LoVo (cell line): ENCODE measurements around the gene MRPS27.
"Not testable (repeated sequence)": the region's sequence is repeated elsewhere in the genome, so short reads cannot be mapped to it uniquely, and the experiment has no call there.

Source experiments
- DNase-seq: peaks from one replicate; pipeline ENCODE4 v3.0.0-alpha.2; 2016; ENCODE audit warnings: low spot score

MRPS27 gene

DNA sequence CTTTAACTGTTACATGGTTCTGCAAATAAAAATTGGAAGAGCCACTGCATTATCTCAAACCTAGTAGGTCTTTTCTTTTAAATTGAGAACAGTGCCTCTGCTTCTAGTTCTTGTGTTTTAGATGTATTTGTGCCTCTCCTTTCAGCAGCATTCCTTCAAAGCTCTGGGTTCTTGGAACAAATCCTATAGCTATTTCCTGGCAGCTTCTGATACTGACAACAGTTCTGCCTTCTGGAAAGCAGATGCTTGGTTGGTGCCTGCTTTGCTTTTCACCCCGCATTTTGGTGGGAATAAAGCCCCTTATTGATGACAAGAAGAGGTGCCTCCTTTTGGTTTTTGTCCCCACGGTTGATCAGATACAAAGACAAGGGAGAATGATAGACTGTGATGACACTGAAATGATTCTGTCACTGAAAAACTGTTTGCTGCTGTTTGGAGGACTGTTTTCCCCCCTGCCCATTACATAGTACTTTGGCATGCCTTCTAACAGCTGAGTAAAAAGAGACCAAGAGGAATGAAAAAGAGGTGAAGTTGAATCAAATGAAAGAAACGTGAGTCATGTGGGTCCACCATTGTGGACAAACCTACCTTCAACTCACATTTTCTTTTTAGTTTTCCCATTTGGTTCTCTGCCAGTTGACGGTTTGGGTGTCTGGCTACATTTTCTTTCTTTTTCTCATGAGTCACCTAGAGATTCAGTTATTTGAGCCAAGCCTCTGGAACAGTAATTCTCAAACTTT lies 5.7 kb upstream of the MRPS27 start:
- DNase-seq: no peak

DNA sequence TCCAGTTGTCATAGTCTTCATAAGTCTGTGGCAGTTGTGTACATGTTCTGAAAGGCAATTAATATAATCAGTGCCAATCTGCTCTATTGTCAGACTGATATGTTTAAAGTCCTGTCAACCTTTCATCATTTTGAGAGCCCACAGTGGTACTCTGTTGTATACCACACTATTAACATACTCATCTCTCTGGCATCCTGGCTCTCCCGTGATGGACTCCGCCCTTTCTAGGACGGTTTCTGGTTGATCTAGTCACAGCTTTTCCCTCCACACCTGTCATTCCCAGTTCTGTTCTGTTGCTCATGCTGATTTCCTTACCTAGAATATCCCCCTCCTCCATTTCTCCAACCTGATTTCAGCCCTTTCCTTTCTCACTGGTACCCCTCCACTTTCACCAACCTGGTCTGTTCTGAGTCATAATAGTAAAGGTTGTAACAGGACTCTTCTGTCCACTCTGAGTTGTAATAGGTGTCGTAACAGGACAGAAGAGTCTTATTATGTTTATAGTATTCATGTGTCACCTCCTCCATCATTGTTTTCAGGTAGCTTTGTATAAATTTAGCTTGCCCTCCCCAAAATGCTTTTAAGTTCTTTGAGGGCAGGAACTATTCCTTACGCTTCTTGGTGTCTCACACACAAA lies 4.3 kb upstream of the MRPS27 start:
- peak; percentile 65 for DNase-seq

DNA sequence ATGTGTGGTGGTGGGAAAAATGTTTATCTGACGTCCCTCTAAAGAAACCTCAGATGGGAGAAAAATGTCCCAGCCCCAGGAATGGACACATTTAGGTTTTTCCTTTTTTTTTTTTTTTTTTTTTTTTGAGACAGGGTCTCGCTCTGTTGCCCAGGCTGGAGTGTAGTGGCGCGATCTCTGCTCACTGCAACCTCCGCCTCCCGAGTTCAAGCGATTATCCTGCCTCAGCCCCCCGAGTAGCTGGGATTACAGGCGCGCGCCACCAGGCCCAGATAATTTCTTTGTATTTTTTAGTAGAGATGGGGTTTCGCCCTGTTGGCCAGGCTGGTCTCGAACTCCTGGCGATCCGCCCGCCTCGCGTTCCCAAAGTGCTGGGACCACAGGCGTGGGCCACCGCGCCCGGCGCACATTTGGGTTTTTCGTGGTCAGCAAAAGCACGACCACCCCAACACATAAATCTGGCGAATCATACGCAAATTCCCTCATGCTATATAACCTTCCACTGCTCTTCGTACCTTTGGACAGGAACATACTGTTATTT lies 535 bp downstream of the MRPS27 start:
- DNase-seq: not testable (repeated sequence)

DNA sequence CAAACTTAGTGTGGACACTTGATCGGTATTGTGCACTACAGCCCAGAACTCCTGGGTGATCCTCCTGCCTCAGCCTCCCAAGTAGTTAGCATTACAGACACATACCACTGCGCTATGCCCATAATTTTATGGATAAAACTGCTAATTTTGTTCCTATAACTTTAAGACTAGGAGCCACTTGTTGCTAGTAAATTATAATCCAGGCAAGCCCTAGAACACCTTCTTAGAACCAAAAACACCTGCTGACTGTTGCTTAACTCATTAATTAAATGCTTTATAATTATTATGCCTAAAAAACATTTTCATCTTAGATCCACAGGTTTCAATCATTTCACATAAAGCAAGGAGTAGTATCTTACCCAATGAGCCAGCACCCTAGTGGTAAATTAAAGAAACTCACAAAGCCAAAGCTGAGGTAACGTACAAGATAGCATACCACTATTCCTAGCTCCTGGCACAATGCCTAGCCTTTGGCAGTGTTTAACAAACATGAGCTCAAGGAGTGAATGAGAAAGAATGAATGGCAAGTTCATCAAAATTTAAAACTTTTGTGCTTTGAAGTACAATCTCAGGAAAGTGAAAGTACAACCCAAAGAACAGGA lies 5.4 kb downstream of the MRPS27 start:
- no peak for DNase-seq

DNA sequence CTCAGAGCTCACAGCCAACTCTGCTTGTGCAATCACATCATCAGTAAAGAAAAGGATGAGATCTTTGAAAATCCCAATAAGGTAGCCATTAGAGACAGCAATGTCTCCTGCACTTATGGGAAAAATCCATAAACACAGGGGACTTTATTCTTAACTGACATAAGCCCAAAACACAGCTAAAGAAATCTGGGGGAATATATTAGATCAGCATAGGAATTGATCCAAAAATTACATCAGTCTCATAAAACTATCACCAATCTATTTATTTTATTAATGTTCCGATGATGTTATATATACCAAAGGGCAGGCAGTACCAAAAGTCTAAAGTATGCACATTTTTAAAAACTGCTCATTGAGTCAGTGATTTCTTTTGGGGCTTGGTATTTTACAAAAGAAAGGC lies 6.9 kb downstream of the MRPS27 start:
- DNase-seq: no peak

DNA sequence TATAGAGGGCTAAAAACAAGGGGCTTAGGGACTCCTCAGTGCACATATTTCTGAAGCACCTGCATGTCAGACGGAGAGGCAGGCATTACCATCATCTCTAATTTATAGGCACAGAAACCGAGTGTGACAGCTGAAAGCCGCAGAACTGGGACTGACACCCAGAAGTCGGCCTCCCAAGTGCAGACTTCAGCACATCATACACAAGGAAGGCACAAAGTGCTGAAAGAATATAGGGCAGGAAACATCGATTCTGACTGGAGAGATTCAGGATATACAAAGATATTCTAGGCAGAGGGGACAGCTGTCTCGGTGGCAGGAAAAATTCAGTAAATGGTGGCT lies 11.2 kb downstream of the MRPS27 start:
- DNase-seq: no peak

DNA sequence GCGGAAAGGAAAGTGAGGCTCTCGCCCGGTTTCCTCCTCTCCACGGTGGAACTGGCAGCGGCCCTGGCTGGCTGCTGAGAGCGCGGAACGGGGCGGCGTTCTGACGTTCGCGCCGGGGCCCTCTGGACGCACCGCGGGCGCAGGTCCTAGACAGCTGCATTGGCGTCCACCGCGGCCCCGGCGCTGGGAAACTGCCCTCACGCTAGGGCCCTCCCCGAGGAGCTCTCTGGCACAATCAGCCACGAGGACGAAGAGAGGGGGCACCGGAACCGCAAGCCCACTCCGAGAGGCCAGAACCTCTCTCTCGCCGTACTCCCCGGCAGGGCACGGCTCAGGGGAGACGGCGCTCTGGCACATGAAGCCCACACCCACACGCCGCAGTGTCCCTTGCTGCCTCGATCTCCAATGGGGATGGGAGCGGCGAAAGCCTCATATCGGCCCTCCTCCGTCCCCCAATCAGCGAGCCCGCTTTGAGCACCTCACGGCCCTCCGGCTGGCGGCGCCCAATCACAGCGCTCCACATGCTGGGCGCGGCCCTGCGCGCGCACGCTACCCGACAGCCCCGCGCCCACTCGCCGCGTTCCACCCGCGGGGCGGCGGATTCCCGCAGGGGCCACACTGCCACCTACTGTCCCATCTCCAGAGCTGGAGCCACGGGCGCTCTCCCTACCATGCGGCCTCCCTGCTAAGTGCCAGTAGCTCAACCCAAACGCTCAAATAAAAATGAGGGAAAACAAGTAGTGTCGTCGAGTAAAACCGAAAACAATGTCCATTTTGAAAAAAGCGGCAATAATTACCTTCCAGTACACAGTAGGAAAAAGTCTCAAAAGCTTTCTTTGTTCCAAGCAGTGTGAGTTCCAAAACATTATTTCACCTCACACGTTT lies 11.8 kb downstream of the MRPS27 start:
- DNase-seq: peak; percentile 98

DNA sequence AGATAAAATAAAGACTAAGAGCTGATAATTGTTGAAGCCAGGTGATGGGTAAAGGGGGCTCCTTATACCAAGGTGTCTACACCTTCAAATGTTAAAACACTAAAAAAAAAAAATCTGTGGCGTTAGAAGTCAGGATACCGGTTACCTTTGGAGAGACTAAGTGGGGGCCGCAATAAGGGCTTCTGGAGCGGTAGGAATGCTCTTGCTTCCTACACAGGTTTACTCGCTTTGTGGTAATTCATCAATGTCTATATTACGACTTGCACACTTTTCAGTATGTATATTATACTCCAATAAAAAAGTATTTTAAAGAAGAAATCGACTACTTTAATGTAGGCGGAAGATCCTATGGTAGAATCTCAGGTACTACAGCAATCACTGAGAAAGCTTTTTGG lies 12.5 kb downstream of the MRPS27 start:
- no peak for DNase-seq

DNA sequence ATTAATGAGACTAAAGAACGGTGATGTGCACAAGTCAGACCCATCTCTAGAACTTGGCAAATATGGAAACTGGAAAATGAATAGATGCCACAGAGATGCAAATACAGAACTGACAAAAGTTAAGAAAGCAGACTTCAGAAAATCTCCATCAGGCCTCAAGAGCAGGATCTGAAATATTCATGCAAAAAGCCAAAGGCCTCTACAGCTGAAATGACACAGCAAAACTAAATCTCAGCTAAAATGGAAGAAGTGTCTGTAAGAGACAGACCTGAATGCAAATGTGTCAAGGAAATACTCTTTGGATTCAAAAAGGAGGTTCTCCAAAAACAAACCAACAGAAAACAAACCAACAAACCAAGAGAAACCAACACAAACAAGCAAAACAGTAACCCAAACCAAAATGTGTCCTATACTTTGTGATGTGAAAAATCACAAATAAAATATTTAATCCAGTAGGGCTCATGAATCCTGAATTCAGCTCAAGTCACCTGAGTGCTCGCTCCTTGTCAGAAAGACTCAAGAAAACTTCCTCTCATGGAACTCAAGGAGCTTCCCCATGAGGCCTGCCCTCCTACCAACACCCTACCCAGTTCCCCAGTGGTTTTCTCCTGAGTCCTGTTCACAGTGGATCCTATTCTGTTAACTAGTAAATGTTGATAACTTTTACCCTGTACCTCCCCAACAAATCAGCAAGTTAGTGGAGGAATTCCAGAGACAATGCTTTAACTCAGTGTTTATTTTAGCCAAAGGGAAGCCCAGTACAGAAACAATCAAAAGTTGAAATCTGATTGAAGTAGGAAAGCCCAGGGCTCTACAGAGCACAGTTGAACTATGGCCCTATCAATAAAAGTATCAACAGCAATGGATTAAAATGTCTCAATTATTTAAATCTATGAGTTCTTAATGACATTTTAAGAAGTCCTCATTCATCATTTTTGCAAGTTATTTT lies 14.6 kb downstream of the MRPS27 start:
- no peak for DNase-seq

DNA sequence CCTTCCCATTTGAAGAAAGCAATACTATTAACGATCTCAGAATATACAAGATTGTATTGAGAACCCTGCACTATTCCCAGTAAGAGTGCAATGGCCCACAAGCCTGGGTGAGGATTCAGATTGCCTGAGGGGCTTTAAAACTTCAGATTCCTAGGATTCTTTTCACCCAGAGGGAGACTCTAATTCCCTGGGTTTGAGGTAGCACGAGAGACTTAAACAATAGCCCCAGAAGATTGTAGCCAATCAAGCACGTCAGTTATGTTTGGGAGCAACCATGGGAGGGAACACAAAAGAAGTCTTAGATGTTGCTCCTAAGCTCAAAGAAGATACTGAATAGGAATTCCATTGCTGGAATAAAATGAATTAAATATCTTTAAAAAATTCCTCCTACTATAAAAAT lies 17.9 kb downstream of the MRPS27 start:
- no peak for DNase-seq

DNA sequence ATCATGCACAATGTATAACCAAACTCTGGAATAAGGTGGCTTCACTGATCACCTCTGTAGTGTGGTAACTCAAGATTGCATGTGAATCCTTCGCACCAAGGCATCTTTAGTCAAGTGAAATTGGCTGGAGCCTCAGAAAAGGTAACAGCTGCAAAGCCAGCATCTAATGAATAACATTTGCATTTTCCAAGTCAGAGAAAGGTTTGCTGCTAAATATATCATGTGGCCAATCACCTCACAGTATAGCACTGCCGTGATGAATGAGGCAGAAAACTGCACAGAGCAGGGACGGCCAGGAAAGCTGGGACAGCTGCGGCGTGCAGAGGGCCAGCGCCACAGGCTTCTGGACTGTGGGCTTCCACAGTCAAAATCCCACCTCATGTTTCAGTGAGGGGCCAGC lies 18.5 kb downstream of the MRPS27 start:
- no peak for DNase-seq

DNA sequence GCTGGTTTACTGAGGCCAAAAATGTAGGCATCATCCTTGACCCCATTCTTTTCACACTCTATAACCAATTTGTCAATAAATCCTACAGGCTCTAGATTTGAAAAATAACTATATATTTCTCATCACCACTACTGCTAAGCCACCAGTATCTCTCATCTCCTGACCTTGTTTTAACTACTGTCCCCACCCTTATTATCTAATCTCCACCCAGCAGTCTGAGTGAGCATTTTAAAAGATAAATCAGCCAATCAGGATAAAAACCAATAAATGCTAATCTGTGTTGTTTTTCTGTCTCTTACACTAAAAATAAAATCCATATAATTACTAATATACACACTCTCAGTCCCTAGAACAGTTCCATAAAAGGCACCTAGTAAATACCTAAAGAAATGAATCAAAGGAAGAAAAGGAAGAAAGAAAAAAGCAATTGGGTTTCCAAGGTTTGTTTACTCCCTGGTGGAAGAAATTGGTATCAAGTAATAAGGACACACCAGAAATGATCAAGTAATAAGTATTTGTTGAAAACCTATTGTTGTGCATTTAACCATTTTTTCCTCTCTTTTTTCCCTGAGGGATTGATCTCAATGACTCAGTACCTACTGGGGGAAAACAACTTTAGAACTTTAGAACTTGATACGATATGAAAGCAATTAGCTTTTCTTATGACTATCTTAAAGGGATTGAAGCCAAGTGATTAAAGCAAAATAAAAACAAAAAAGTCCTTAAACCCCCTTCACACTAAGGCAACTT lies 19.3 kb downstream of the MRPS27 start:
- DNase-seq: no peak

DNA sequence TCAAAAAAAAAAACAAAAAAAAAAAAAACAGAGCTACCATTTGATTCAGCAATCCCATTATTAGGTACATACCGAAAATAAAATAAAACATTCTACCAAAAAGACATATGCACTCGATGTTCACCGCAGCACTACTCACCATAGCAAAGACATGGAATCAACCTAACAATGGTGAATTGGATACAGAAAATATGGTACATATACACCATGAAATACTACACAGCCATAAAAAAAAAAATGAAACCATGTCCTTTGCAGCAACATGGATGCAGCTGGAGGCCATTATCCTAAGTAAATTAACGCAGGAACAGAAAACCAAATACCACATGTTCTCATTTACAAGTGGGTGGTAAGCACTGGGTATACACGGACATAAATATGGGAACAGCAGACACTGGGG lies 21.3 kb downstream of the MRPS27 start:
- DNase-seq: no peak

DNA sequence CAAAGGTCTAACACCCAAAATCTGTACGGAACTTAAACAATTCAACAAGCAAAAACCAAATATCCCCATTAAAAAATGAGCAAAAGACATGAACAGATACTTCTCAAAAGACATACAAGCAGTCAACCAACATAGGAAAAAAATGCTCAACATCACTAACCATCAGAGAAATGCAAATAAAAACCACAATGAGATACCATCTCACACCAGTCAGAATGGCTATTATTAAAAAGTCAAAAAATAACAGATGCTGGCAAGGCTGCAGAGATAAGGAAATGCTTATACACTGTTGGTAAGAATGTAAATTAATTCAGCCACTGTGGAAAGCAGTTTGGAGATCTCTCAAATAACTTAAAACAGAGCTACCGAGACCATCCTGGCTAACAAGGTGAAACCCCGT lies 21.9 kb downstream of the MRPS27 start:
- DNase-seq: not testable (repeated sequence)

DNA sequence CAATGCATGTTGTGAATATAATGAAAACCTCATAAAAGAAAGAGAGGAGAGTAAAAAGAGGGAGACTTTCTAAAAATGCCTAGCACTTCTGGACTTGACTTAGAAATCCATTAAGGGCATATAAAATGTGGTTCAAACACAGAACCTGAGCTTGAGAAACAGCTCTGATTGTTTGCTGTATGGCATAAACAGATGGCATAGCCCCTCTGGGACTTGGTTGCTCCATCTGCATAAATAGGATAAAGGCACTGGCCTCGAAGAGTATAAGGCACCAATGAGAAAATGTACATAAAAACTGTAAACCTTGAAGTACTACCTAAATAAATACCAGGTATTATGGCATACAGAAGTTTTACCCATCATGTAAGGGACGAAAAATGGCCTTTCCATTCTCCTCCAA lies 23.8 kb downstream of the MRPS27 start:
- no peak for DNase-seq

DNA sequence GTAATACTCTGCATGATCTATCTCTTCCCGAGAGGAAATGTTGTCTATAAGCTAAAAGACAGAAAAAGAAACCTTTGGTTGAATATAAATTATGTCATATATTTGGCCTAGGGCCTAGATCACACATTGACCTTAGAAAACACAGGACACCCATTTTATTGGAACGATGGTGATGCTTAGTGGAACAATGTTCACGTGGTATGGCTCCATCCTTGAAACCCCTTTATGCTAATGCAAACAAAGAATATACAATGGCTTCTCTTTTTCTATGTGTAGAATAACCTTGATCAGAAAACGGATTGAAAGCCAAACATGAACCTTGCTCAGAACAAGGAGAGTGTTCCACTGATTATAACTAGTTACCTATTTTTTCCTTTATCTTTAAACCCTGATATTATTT lies 24.5 kb downstream of the MRPS27 start:
- DNase-seq: no peak

DNA sequence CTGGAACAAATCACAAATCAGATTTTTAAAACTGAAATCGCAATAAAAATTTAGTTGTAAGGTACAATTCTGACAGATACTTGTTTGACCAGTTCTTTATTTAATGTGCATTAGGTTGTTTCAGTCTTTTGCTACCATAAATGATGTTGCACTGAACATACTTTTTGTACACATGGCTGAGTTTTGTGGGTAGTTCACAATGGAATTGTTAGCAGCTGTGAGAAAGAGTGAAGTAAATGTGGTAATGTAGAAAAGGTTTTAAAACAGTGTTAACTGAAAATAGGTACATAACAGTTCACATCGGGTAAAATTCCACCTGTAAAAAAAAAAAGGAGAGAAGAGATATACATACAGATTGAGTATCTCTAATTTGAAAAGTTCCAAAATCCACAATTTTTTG lies 25.6 kb downstream of the MRPS27 start:
- no peak for DNase-seq

DNA sequence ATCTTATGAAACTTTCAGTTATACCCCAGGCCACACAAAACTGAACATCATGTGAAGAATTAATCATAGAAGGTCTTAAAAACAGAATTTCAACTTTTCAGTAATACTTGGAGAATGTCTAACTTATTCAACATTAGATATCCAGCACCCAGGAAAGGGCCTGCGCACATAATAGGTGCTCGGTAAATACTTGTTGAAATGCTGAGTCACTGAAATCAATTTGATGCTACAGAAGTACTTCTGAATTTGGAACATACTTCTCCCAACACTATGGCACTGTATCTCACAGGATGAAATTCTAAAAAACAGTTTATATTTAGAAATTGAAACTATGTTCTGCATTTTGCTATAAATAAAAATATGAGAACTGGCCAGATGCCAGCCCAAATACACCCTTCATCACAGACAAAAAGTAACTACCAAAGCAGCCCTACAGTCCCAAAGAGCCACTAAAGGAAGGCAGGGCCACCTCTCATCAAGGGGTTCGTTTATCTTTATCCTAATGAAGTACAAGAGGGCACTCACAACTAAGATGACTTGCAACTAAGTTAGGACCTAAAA lies 26.5 kb downstream of the MRPS27 start:
- DNase-seq: no peak

DNA sequence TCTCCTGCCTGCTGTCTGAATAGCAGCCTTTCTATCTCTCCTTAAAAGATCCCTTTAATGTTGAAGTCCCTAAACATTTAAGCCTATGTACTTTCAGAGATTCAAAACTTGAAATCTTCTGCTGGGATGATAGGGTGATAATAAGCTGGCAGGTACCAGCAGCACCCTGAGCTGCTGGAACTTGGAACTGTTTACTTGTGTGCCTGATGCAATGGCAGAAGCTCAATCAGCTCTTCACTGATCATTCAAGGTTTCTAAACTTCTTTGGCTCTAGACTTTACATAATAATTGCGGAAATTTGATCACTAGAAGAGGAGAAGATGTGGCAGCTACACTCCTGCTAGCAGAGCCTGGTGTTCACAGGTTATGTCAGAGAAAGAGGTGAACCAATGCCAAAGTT lies 27.6 kb downstream of the MRPS27 start:
- DNase-seq: no peak

DNA sequence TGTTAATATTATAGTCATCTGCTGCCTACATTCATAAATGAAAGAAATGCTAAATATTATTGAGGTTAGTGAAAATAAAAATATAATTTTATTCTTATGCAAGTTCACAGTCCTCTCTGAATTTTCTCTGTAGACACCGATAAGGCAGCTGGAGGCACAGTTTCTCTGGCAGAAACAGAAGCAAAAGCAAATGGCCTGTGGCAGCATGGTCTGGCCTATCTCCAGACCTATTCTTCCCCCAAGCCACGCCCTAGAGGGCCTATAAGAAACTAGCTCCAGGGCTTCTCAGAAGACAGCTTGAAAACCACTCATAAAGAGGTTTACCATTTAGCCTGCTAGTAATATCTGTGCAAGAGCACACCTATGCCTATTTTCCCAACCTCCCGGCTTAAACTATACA lies 28.4 kb downstream of the MRPS27 start:
- DNase-seq: no peak
